PC-3 (cell line): ENCODE results near the gene SLC9A4.

Experiments
- EZH2 ChIP-seq: fragments of 300-600 bp; sonication (generic); IDR thresholded peaks from one replicate; pipeline ENCODE4 v1.6.1; 2017; ENCODE audit warnings: antibody characterized with exemption, mild to moderate bottlenecking, low read length; ENCODE audit not compliant: unreplicated experiment
- EZH2phosphoT487 ChIP-seq: fragments of 300-600 bp; sonication (generic); IDR thresholded peaks from 2 replicates; pipeline ENCODE4 v1.6.1; 2018; ENCODE audit warnings: mild to moderate bottlenecking, antibody characterized with exemption, low read length, borderline replicate concordance
- TF ChIP-seq, protein P1 (sequence below): fragments of 300-600 bp; sonication (generic); conservative IDR thresholded peaks from 2 replicates; pipeline ENCODE4 v1.5.1; 2017; ENCODE audit warnings: antibody characterized with exemption, low read depth, mild to moderate bottlenecking, low read length

GRCh38 chr2:102481931-102482330, 8.9 kb downstream of the SLC9A4 start:
- TF ChIP-seq, protein P1, sequence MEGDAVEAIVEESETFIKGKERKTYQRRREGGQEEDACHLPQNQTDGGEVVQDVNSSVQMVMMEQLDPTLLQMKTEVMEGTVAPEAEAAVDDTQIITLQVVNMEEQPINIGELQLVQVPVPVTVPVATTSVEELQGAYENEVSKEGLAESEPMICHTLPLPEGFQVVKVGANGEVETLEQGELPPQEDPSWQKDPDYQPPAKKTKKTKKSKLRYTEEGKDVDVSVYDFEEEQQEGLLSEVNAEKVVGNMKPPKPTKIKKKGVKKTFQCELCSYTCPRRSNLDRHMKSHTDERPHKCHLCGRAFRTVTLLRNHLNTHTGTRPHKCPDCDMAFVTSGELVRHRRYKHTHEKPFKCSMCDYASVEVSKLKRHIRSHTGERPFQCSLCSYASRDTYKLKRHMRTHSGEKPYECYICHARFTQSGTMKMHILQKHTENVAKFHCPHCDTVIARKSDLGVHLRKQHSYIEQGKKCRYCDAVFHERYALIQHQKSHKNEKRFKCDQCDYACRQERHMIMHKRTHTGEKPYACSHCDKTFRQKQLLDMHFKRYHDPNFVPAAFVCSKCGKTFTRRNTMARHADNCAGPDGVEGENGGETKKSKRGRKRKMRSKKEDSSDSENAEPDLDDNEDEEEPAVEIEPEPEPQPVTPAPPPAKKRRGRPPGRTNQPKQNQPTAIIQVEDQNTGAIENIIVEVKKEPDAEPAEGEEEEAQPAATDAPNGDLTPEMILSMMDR = no peak
- TF ChIP-seq EZH2 = no peak
- no peak for TF ChIP-seq EZH2phosphoT487
